Measurements from ENCODE around the gene LMAN1L.

Gene LMAN1L

DNA sequence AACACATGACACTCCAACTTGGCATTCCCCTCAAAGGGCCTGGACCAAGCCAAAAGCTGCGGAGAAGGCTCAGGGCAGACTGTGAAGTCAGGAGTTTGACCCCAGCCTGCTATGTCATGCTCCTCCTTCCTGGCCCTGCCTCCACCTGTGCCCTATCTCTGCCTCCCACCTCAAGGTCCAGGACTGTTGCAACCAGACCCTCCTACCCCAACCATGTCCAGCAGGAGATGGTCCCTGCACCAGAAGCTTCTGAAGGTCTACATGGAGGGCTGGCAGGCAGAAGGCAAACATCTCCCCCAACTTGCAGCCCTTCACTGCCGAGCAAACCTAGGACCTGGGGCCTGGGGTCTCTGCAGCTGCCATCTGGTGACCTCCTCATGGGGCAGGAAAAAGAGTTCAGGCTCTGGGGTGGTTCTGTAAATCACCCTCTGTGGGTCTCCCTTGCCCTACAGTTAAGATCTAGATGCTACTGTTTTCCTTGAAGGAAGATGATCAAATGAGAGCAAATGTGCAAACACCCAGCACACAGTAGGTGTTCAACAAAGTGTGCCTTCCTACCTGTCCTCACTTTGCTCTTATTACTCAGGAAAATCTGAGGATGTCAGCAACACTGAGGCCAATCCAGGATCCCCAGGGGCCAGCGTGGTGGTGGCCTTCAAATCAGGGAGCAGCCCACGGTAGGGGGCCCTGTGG lies 42.3 kb upstream of the LMAN1L start:
- Histone ChIP-seq H3K36me3 (replicated peaks; ENCODE audit: insufficient read depth, low read length) (no peaks in the 10 kb centered on the region), H3K4me2 (ENCODE audit: low read depth, low read length) (0 out of 2 replicates have a peak overlapping the region, but pooled peaks have one; percentile 22), H3K4me1 (ENCODE audit: low read length) (peaks cover 38% of the 10 kb centered on the region), H3K9ac (ENCODE audit: low read length) (no peak overlapping the region), H3F3A (ENCODE audit: insufficient read depth, low read length) (peaks cover 14% of the 10 kb centered on the region), H3K27ac (ENCODE audit: low read length) (no peak overlapping the region), H2AFZ (ENCODE audit: low read length) (0 out of 2 replicates have a peak overlapping the region, but pooled peaks have one; percentile 50), H4K20me1 (ENCODE audit: insufficient read depth, low read length) (no peaks in the 10 kb centered on the region), H3K79me2 (ENCODE audit: low read length) (peaks cover 5% of the 10 kb centered on the region), H3K9me3 (replicated peaks; ENCODE audit: insufficient read depth, low read length) (no peaks in the 10 kb centered on the region), H3K9me2 (replicated peaks; ENCODE audit: insufficient read depth, low read length) (no peaks in the 10 kb centered on the region), H3K27me3 (replicated peaks; ENCODE audit: insufficient read depth, low read length) (no peaks in the 10 kb centered on the region), H3K4me3 (ENCODE audit: low read length) (no peak overlapping the region)
- no peak for DNase-seq
- no peak for TF ChIP-seq EZH2phosphoT487 (IDR thresholded peaks at IDR 0.05; ENCODE audit: low read length)
- TF ChIP-seq, protein P1, sequence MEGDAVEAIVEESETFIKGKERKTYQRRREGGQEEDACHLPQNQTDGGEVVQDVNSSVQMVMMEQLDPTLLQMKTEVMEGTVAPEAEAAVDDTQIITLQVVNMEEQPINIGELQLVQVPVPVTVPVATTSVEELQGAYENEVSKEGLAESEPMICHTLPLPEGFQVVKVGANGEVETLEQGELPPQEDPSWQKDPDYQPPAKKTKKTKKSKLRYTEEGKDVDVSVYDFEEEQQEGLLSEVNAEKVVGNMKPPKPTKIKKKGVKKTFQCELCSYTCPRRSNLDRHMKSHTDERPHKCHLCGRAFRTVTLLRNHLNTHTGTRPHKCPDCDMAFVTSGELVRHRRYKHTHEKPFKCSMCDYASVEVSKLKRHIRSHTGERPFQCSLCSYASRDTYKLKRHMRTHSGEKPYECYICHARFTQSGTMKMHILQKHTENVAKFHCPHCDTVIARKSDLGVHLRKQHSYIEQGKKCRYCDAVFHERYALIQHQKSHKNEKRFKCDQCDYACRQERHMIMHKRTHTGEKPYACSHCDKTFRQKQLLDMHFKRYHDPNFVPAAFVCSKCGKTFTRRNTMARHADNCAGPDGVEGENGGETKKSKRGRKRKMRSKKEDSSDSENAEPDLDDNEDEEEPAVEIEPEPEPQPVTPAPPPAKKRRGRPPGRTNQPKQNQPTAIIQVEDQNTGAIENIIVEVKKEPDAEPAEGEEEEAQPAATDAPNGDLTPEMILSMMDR (IDR thresholded peaks at IDR 0.05; ENCODE audit: low read length), result no peak

DNA sequence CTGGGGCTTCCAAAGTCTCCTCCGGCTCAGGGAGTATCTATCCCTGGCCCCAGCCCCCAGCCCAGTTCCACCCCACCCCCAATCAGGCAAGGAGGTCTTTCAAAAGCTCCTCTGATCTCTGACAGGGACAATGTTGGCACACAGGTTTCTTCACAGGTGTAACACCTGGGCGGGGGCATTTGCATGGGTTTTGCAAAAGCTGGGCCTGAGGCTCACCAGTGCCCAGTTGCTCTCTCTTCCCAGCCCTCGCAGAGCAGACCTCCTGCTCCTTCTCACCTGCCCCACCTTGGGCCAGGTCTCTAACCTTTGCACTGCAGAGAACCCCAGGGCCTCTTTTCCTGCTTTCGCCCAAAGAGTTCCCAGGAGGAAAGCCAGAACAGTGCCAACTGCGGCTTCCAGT lies 39.3 kb upstream of the LMAN1L start:
- Histone ChIP-seq H3K9ac (ENCODE audit: low read length) (peak overlapping the region; percentile 32; the same call in 1 of the 2 replicates), H3F3A (ENCODE audit: insufficient read depth, low read length) (peaks cover 39% of the 10 kb centered on the region), H3K4me3 (ENCODE audit: low read length) (no peak overlapping the region), H4K20me1 (ENCODE audit: insufficient read depth, low read length) (no peaks in the 10 kb centered on the region), H3K4me2 (ENCODE audit: low read depth, low read length) (peak overlapping the region; percentile 29; the same call in 1 of the 2 replicates), H3K9me2 (replicated peaks; ENCODE audit: insufficient read depth, low read length) (no peaks in the 10 kb centered on the region), H3K9me3 (replicated peaks; ENCODE audit: insufficient read depth, low read length) (no peaks in the 10 kb centered on the region), H3K79me2 (ENCODE audit: low read length) (peaks cover 12% of the 10 kb centered on the region), H2AFZ (ENCODE audit: low read length) (peak overlapping the region; percentile 25), H3K27me3 (replicated peaks; ENCODE audit: insufficient read depth, low read length) (no peaks in the 10 kb centered on the region), H3K4me1 (ENCODE audit: low read length) (peaks cover 67% of the 10 kb centered on the region), H3K27ac (ENCODE audit: low read length) (peak overlapping the region; percentile 79), H3K36me3 (replicated peaks; ENCODE audit: insufficient read depth, low read length) (no peaks in the 10 kb centered on the region)
- no peak for DNase-seq
- TF ChIP-seq EZH2 (optimal IDR thresholded peaks at IDR 0.05; ENCODE audit: low read depth, low read length) (no peak), EZH2phosphoT487 (IDR thresholded peaks at IDR 0.05; ENCODE audit: low read length) (no peak)
- TF ChIP-seq, protein P1 (IDR thresholded peaks at IDR 0.05; ENCODE audit: low read length), result no peak

DNA sequence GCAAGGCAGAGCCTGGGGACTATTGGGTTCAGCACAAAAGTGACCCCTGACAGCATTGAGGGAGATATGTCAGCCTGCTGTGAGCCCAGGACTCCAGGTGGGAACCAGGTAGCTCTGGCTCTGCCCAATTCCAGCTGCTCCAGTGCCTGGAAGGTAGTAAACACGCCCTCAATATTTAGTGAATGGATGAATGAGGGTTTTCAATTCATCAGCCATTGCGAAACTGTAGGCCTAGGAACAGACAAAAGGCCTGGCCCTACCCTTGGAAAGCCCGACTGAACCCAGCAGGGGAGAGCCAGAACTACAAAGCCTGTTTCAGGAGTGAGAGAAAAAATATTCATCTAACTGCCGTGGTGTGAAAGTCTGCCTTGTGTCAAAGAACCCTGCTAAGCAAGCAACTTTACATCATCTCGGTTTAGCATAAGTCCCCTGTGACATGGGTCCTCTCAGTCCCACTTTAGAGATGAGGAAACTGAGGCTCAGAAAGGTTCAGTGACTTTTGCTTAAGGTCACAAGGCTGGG lies 38.8 kb upstream of the LMAN1L start:
- Histone ChIP-seq H3K9me3 (replicated peaks; ENCODE audit: insufficient read depth, low read length) (no peaks in the 10 kb centered on the region), H3K27me3 (replicated peaks; ENCODE audit: insufficient read depth, low read length) (no peaks in the 10 kb centered on the region), H3F3A (ENCODE audit: insufficient read depth, low read length) (peaks cover 41% of the 10 kb centered on the region), H3K4me1 (ENCODE audit: low read length) (peaks cover 72% of the 10 kb centered on the region), H3K9ac (ENCODE audit: low read length) (peak overlapping the region; percentile 32; the same call in 1 of the 2 replicates), H3K79me2 (ENCODE audit: low read length) (peaks cover 15% of the 10 kb centered on the region), H3K27ac (ENCODE audit: low read length) (peak overlapping the region; percentile 79), H3K4me2 (ENCODE audit: low read depth, low read length) (peak overlapping the region; percentile 29; the same call in 1 of the 2 replicates), H3K9me2 (replicated peaks; ENCODE audit: insufficient read depth, low read length) (no peaks in the 10 kb centered on the region), H2AFZ (ENCODE audit: low read length) (peak overlapping the region; percentile 25), H4K20me1 (ENCODE audit: insufficient read depth, low read length) (no peaks in the 10 kb centered on the region), H3K4me3 (ENCODE audit: low read length) (no peak overlapping the region), H3K36me3 (replicated peaks; ENCODE audit: insufficient read depth, low read length) (no peaks in the 10 kb centered on the region)
- TF ChIP-seq EZH2 (optimal IDR thresholded peaks at IDR 0.05; ENCODE audit: low read depth, low read length), result no peak
- DNase-seq, result peak; percentile 48

DNA sequence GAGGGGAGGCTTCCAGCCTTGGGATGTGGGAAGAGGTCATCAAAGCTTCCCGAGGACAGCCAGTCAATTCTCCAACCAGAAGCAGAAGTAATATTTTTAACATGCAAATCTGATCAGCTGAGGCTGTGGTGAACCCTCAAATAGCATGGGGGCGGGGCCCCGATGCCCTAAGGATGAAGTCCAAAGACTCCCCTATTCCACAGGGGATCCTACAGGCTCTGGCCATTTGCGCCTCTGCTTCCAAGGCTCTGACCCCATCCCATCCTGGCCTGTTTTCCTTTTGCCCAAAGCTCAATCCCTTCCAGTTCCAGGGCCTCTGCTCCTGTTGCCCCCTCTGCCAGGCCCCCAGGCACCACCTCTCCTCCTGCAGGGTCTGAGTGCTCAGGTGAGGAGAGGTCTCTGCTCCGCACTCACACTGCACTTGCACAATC lies 37.5 kb upstream of the LMAN1L start:
- no peak overlapping the region for H3K9ac ChIP-seq (ENCODE audit: low read length)
- no peak overlapping the region for H3K4me3 ChIP-seq (ENCODE audit: low read length)
- H2AFZ ChIP-seq (ENCODE audit: low read length), result peak overlapping the region; percentile 10; the same call in 1 of the 2 replicates
- peak; percentile 47 for DNase-seq
- TF ChIP-seq EZH2phosphoT487 (IDR thresholded peaks at IDR 0.05; ENCODE audit: low read length) (no peak), EZH2 (optimal IDR thresholded peaks at IDR 0.05; ENCODE audit: low read depth, low read length) (no peak)
- TF ChIP-seq, protein P1 (IDR thresholded peaks at IDR 0.05; ENCODE audit: low read length), result no peak
- peaks cover 83% of the 10 kb centered on the region for H3K4me1 ChIP-seq (ENCODE audit: low read length)
- H3K79me2 ChIP-seq (ENCODE audit: low read length), result peaks cover 19% of the 10 kb centered on the region
- no peaks in the 10 kb centered on the region for H3K36me3 ChIP-seq (replicated peaks; ENCODE audit: insufficient read depth, low read length)
- no peaks in the 10 kb centered on the region for H3K9me2 ChIP-seq (replicated peaks; ENCODE audit: insufficient read depth, low read length)
- H4K20me1 ChIP-seq (ENCODE audit: insufficient read depth, low read length), result no peaks in the 10 kb centered on the region
- H3F3A ChIP-seq (ENCODE audit: insufficient read depth, low read length), result peaks cover 49% of the 10 kb centered on the region
- H3K4me2 ChIP-seq (ENCODE audit: low read depth, low read length), result peak overlapping the region; percentile 70
- no peaks in the 10 kb centered on the region for H3K27me3 ChIP-seq (replicated peaks; ENCODE audit: insufficient read depth, low read length)
- H3K9me3 ChIP-seq (replicated peaks; ENCODE audit: insufficient read depth, low read length), result no peaks in the 10 kb centered on the region
- H3K27ac ChIP-seq (ENCODE audit: low read length), result peak overlapping the region; percentile 94; the same call in 1 of the 2 replicates
